ENCODE data around the gene ITGB8.

ITGB8 gene

DNA sequence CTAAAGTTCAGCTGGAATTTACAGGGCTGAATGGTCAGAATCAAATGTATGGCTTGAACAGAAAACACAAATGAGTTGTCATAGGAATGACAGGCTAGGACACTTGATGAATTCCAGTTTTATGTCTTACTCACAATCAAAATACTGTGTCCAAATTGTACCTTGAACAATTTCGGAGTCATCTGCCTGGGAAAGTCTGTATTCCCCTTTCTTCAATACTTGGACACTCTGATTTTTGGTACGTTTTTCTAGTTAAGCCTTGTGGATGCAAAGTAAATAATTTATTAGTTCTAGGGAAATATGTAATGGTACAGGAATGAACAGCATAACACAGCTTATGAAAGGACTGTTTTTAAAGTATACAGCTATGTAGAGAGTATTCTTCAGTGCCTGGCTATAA lies 100.4 kb downstream of the ITGB8 start:
- DNase-seq (ENCODE audit: low spot score) = no peak

DNA sequence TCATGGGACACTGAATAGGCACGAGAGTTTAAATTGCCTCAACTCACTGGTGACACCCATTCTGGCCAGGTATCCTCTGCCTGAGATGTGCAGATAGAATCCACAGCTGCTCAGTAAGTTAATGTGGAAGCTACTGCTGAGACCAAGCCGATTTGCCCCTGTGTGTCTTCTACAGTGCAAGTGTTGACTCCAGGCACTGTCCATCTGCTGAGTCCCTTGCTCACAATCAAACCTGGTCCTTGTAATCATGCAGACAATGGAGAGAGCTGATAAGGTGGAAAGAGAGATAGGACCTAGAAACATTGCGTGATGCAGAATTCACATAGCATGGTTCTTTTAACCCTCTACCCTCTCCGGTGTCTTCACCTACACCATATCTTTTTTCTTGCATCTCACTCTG lies 101.4 kb downstream of the ITGB8 start:
- DNase-seq (ENCODE audit: low spot score) = no peak

DNA sequence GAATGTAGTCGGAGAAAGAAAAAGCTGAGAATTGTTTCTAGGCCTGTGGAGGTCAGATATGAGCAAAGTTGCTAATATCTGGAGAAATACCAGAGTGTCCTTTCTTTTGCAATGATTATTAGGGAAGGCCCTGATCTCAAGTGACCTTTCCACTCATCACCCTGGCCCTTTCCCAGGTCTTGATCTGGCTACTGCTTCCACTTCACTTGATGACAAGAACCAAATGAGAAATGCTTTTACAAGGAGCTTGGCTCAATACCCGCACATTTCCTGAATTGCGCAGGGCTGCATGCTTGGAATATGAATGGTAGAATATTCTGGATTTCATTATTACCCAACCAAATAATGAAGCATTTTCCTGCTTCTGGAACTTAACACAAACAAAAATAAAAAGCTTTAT lies 104.6 kb downstream of the ITGB8 start:
- DNase-seq (ENCODE audit: low spot score) = no peak

DNA sequence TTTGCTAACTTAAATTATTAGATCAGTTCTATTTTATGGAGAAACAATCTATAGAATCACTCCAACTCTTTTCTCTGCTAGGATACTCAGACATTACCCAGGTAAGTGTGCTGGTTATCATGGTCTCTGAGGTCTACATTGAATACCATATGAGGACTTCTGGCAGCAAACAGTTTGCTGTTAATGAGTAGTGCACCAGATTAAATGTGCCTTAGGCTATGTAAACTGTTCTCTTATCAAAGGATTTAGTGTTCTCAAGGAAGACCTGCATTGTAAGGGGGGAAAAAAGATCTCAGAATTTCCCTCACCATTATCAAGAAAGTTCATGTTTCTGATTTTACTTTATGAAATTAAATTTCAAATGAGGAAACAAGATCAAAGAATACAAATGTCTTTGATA lies 107.5 kb downstream of the ITGB8 start:
- no peak for DNase-seq (ENCODE audit: low spot score)

DNA sequence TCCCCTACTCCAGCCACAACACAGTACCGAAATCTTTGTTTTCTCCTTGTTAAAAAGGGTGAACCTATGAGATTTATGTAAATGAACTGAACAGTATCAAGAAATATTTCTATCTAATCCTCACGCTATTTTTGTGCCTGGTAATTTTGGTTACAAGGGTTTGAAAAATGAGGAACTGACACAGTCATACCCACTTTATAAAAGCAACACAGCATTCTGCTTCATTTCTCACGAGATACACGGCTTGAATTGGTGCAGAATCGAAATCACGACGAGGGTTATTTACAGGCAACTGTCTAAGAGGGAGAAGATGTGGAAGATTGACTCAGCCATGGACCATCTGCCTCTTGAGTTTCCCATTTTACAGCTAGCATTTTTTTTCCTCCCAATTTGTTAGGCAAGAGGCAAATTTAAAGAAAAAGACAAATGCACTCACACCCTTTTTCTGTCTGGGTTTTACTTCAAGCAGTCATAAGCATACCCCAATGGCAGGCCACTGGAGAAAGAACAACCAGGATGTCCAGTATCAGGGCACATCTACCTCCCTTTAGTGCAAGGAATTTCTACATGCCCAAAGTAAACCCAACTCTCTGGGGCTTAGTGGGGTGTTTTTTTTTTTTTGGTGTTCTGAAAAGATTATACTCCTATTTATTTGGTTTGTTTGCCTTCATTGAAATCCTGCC lies 108.1 kb downstream of the ITGB8 start:
- no peak for DNase-seq (ENCODE audit: low spot score)

DNA sequence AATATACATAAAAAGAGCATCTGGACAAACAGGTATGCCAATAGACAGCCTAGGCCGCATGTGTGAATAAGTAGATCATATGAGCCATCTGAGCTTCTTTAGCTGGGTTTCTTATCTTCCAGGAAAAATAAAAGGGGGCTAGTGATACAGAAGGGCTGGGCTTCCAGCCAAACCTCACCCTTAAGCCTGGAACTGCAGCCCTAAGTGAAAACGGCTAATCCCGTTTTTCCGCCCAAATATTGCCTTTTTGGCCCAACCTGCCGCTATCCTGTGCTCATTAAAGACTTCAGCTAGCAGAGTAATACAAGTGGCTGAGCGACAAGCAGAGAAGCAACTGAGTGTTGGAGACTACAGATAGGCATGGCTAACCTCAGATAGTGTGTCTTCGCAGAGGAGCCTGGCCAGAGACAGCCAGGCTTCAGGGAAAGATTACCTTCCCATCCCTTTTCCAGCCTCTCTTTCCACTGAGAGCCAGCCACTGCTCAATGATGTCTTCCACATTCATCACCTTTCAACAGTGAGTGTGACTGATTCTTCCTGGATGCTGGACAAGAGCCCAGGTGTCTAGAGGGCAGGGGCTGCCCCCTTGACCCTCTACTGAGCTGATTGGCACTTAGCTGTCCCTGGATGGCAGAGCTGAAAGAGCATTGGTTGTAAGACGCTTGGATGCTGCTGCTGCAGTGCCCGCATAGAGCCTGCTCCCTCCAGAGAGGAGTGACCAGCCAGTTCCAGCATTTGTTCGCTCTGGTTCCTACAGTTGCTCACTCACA lies 108.9 kb downstream of the ITGB8 start:
- no peak for DNase-seq (ENCODE audit: low spot score)

DNA sequence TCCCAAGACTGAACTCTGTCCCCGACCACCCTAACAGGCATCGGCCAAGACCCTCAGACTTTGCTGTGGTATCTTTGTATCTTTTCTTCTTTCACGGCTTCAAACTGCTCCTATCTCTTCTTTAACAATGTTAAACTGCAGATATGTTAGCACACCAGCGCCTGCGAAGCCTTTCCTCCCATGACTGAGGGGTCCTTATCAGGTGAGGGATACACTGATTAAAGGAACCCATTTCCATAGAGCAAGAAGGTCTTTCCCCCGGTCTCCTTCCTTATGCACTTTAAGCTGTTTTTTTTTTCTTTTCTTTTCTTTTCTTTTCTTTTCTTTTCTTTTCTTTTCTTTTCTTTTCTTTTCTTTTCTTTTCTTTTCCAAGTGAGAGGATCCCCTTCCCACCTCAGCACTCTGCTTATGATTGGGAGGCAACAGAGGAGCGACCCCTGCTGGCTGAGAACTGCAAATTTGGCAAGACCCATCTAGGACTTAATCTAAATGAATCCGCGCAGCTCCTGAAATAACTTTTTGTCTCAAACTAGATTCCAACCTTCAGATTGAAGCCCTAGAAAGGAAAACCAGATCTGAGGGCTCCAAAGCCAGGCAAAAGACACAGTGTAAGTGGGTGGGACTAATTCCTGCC lies 109.9 kb downstream of the ITGB8 start:
- no peak for DNase-seq (ENCODE audit: low spot score)

DNA sequence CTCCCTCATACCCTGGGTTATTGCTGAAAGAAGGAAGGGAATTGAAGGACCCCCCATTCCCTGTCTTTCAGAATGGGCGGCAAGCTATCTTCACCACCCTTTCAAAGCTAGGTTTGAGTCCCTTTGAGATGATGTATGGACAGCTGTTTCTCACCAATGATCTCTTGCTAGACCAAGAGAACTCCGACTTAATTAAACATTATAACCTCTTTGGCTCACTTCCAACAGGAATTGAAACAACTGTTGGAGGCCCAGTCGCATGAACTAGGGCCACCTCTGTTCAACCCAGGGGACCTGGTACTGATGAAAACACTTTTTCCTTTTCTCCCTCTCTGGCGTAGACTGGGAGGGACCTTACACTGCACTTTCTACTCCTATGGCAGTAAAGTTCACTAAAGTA lies 110.6 kb downstream of the ITGB8 start:
- no peak for DNase-seq (ENCODE audit: low spot score)

DNA sequence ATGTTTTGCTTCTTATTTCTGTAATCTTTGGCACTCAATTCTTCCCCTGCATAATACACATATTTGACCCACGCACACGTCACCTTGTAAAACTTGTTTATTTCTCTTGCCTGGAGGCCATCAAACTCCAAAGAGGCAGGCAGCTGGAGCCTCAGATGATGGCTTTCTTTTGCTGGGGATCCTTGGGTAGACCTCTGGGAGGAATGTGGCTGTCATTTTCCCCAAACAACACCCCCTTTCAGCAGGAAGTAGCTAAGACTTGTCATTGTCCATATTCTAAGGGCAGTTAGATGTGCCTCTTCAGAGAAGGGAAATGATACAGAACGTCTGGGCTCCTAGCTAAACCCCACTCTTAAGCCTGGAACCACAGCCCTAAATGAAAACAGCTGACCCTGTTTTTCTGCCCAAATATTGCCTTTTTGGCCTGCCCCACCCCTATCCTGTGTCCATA lies 111.3 kb downstream of the ITGB8 start:
- no peak for DNase-seq (ENCODE audit: low spot score)

DNA sequence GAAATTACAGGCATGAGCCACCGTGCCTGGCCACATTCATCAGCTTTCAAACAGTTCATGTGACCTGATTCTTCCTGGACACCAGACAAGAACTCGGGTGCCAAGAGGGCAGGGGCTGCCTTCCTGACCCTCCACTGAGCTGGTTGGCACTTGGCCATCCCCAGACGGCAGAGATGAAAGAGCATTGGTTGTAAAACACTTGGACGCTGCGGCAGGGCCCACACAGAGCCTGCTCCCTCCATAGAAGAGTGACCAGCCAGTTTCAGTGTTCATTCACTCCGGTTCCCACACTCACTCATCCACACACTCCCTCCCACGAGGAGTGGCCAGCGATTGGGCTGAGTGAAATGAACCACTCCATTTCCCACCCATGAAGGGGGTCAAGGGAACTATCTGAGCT lies 112.3 kb downstream of the ITGB8 start:
- DNase-seq (ENCODE audit: low spot score) = no peak

DNA sequence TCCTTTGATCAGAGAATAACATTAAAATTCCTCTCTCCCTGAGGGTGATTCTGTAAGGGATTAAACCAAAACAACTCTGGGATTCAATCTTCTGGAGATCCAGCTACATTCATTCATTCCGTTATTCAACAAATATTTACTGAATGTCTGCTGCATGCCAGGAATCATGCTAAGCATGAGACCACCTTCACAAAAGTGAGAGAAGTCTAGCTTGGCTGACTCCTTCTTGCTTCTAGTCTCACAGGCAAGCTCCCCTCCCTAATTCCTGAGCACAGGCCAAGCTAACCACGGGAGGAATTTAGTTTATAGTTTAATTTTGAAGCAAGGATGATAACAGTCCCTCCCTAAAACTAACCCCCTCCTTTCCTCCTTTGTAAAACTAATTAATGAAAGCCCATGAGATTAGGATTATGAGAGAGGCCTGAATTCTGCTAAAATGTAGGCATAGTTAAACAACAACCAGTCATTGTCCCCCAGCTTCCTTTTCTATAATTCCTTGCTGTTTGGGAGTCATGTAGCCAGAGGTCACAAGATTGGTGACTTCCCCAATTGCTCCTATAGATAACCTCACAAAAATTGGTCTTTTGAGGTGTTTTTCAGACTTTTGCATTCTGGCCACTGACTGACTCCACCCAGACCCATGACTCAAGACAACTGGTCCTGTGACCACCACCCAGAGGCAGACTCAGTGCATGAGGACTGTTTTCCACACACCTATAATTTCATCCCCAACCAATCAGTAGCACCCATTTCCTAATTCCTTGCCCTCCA lies 113.5 kb downstream of the ITGB8 start:
- no peak for DNase-seq (ENCODE audit: low spot score)

DNA sequence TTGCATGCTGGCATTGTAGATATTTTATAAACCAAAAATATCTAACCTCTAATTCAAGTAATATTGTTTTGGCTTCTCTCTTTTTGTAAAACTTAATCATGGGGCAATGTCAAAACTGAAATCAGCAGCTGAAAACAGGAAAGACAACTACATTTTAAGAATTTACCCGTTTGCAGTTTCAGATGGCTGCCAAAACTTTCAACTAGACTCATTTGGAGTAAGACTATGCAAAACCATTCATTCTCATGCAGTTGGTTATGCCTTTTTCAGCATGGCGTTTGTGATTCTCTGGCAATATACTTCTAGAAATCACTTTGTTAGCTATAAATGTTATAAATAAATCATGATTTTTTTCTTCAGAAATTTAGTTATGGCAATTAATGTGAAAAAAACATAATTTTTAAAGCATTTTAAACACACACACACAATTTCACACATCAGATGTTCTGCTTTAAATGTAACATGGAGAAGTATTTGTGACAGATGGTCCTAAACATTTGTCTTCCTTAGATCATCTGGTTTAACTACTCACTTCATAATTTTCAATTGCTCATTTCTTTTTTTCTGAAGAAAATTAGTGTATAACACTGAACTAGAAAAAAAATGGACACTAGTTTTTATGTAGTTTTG lies 116.4 kb downstream of the ITGB8 start:
- no peak for DNase-seq (ENCODE audit: low spot score)

DNA sequence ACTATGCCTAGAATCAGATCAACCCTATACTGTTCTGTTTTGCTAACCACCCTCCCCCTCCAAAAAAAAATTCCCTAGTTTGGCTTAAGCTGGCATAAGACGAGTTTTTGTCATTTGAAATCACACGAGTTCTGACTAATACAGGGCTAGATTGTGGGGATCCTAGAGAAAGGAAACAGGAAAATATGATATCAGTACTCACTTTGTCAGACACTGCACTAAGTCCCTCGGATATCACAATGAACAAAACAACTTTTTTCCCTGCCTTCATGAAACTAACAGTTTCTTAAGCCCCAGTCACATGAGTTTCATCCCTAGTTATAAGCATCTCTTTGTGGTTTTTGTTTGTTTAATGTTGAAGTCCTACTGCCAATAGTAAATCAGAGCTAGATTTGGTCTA lies 118.5 kb downstream of the ITGB8 start:
- DNase-seq (ENCODE audit: low spot score) = no peak

DNA sequence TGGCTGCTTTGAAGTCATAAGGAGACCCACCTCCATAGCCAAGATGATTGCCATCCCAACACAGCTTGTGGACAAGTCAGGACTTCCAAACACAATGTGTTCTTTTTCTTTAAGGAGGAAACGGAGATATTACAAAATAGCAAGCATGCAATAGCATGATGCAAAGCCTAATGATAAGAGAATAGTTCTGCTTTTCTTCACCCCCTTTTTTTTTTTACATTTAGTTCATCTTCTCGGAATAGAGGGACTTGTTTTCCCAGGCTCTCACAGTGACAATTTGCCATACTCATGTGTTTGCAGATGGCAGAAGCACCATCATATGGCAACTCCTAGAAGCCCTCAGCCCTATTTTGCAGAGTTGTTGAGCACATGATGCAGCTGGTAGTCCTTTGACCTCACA lies 119.8 kb downstream of the ITGB8 start:
- DNase-seq (ENCODE audit: low spot score) = no peak

DNA sequence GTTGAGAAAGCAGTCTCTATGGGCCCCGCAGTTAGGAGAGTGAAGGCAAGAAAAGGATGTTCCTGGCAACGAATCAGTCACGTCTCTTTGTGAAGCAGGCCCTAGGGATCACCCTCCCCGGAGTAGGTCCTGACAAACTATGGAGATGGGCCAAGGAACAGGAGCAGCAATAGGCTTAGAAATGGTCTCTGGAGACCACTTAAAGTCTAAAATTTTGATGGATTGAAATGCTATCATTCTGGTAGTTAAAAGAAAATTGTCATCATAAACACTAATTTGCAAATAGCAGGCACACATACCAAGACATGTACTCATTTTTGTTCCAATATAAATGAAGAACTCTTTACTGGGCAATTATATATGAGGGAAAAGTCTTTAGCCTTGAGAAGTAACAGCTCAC lies 123.5 kb downstream of the ITGB8 start:
- DNase-seq (ENCODE audit: low spot score) = no peak

DNA sequence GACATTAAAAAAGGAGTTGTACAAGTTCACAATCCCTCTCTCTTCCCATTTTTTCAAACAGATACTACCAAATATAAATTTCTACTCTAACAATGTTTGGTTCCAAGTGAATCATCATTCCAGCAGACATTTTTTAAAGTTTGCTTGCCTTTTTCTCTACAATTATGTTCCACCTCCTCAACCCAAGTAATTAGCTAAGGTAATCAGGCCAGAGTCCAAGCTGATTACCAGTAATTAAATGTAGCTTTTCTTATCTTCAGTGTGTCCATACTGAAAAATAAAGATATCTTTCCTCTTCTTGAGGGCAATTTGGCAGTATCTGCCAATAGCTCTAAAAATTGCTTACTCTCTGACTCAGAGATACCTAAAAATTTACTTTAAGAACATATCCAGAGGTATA lies 126.0 kb downstream of the ITGB8 start:
- DNase-seq (ENCODE audit: low spot score) = no peak

DNA sequence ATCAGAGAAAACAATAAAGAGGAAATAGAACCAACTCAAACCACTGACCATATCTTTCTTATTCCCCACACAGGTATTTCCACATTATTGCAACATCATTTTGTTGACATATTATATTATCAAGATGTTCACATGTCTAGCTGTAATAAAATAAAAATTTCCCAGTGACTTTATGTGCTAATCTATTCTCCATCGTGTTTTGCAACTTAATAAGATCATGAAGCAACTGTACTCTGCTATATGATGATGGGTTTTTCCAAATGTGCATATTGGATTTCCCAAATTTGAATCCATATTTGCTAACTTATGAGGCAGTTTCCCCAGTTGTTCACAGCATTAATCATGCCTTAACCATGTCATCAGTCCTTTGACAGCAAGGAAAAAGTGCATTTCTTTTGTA lies 127.8 kb downstream of the ITGB8 start:
- no peak for DNase-seq (ENCODE audit: low spot score)

DNA sequence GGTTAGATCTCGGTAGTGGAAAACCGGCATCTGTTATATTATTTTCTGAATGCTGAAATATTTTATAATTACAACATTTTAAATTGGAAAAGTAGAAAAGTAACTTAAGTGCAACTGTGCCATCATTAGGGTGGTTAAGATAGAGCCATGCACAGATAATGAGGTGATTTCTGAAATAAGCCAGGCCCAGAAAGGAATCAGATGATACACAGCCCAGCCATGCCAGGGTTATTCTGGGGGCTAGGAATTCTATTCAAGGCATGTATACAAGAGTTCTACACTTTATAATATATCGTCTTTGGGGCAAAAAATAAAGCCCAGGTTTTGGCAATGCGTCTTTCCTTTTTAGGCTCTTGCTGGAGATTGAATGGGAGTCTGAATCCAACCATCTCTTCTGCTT lies 128.7 kb downstream of the ITGB8 start:
- DNase-seq (ENCODE audit: low spot score) = no peak

DNA sequence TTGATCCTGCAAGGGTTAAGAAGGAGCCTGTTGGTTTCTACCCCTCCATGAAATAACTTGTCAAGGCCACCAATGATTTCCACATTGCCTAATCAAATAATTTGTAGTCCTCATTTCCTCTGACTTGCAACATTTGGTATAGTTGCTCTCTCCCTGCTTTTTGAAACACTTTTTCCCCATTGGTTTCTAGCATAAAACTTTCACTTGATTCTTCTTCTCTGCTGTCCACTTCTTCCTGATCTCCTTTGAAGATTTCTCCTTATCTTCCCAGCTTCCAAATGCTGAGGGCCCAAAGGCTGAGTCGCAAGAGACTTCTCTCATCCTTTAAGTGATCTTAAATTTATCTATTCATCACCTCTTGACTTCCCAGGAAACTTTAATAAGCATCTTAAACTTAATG lies 134.2 kb downstream of the ITGB8 start:
- no peak for DNase-seq (ENCODE audit: low spot score)
